Measurements from ENCODE around the gene DAB2IP. TPM values are rescaled to one million over a fixed set of nuclear protein-coding genes. Genes with fewer than 3 reads are reported as not detected.

Gene DAB2IP
- total and polyA plus RNA-seq, 4 donors: 2.3 to 13.1 (median 5.4) TPM

- WGBS: 75% methylated on average over 9 of the region's 9 CpGs
- no peak overlapping the region for H3K9ac ChIP-seq (ENCODE audit: low read depth in 1 of 2, low read length in 2 of 2)
Observed at GRCh38 chr9:121640076-121640475, 11.4 kb upstream of the DAB2IP start.

DNA sequence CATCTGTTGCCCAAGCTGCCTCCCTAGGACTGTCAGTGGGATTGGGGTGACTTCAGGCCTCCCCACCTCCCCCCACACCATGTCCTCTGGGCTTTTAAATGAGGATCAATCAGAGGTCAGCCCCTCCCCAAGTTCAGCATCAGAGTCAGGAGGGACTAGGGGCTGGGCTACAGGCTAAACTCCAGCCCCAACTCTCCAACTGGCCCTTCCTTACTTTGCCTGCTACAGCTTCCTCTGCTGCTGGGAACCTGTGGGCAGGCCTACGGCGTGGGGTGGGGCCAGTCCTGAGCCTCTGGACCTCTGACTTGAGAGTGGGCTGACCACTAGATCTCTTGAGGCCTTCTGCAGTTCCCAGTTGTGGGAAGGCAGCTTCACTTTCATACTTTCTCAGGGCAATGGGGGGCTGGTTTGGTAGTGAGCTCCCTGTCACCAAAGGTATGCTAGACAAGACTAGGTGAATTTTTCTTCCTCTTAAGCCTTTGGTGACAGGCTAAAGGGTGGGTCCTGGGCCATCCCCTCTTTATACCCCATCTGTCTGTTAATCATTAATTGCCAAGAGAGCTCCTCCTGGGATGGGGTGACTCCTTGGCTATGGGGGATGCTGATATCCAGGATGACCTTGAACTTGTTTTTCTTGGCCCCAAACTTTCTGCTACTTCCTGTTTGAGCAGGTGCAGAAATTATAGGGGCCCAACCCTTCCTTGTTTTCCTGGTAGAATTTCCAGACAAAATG, 10.8 kb upstream of the DAB2IP start:
- H3K27me3 ChIP-seq (ENCODE audit: control insufficient read depth in 4 of 4, insufficient read depth in 4 of 4, low read length in 3 of 4): no peaks in the 10 kb centered on the region
- WGBS: 76% methylated on average over 2 of the region's 2 CpGs
- H3K4me3 ChIP-seq (ENCODE audit: low read depth in 1 of 3, low read length in 3 of 3): no peak overlapping the region
- no peaks in the 10 kb centered on the region for H3K36me3 ChIP-seq (ENCODE audit: control insufficient read depth in 4 of 4, insufficient read depth in 3 of 4, low read depth in 1 of 4, low read length in 3 of 4)
- TF ChIP-seq, protein P1, sequence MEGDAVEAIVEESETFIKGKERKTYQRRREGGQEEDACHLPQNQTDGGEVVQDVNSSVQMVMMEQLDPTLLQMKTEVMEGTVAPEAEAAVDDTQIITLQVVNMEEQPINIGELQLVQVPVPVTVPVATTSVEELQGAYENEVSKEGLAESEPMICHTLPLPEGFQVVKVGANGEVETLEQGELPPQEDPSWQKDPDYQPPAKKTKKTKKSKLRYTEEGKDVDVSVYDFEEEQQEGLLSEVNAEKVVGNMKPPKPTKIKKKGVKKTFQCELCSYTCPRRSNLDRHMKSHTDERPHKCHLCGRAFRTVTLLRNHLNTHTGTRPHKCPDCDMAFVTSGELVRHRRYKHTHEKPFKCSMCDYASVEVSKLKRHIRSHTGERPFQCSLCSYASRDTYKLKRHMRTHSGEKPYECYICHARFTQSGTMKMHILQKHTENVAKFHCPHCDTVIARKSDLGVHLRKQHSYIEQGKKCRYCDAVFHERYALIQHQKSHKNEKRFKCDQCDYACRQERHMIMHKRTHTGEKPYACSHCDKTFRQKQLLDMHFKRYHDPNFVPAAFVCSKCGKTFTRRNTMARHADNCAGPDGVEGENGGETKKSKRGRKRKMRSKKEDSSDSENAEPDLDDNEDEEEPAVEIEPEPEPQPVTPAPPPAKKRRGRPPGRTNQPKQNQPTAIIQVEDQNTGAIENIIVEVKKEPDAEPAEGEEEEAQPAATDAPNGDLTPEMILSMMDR (IDR thresholded peaks at IDR 0.05; ENCODE audit: low read depth, low read length, missing input control): no peak
- no peak for TF ChIP-seq HNF4A (conservative IDR thresholded peaks at IDR 0.05)
- TF ChIP-seq, protein P2, sequence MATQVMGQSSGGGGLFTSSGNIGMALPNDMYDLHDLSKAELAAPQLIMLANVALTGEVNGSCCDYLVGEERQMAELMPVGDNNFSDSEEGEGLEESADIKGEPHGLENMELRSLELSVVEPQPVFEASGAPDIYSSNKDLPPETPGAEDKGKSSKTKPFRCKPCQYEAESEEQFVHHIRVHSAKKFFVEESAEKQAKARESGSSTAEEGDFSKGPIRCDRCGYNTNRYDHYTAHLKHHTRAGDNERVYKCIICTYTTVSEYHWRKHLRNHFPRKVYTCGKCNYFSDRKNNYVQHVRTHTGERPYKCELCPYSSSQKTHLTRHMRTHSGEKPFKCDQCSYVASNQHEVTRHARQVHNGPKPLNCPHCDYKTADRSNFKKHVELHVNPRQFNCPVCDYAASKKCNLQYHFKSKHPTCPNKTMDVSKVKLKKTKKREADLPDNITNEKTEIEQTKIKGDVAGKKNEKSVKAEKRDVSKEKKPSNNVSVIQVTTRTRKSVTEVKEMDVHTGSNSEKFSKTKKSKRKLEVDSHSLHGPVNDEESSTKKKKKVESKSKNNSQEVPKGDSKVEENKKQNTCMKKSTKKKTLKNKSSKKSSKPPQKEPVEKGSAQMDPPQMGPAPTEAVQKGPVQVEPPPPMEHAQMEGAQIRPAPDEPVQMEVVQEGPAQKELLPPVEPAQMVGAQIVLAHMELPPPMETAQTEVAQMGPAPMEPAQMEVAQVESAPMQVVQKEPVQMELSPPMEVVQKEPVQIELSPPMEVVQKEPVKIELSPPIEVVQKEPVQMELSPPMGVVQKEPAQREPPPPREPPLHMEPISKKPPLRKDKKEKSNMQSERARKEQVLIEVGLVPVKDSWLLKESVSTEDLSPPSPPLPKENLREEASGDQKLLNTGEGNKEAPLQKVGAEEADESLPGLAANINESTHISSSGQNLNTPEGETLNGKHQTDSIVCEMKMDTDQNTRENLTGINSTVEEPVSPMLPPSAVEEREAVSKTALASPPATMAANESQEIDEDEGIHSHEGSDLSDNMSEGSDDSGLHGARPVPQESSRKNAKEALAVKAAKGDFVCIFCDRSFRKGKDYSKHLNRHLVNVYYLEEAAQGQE (IDR thresholded peaks at IDR 0.05): no peak
- TF ChIP-seq FOXA2 (IDR thresholded peaks at IDR 0.05): no peak
- no peak for TF ChIP-seq RAD21 (IDR thresholded peaks at IDR 0.05)
- no peak for TF ChIP-seq JUND (IDR thresholded peaks at IDR 0.05)
- no peak for TF ChIP-seq GABPA (IDR thresholded peaks at IDR 0.05 in 1 of 2, conservative IDR thresholded peaks at IDR 0.05 in 1 of 2)
- TF ChIP-seq FOXA1 (IDR thresholded peaks at IDR 0.05): no peak
- TF ChIP-seq EGR1 (IDR thresholded peaks at IDR 0.05; ENCODE audit: low read depth in 2 of 2): no peak
- no peak for TF ChIP-seq ZBTB33 (IDR thresholded peaks at IDR 0.05)
- TF ChIP-seq MAX (IDR thresholded peaks at IDR 0.05): no peak
- no peak for TF ChIP-seq NR2F2 (IDR thresholded peaks at IDR 0.05)
- no peak for TF ChIP-seq RXRA (IDR thresholded peaks at IDR 0.05)
- no peak for TF ChIP-seq TAF1 (conservative IDR thresholded peaks at IDR 0.05)
- no peak for TF ChIP-seq ATF3 (IDR thresholded peaks at IDR 0.05)
- TF ChIP-seq YY1 (IDR thresholded peaks at IDR 0.05): no peak
- no peak for TF ChIP-seq SP1 (IDR thresholded peaks at IDR 0.05)
- H3K9me3 ChIP-seq (ENCODE audit: control insufficient read depth in 4 of 4, low read length in 3 of 4): no peaks in the 10 kb centered on the region
- no peak overlapping the region for H3K27ac ChIP-seq (ENCODE audit: low read depth in 1 of 2, low read length in 2 of 2)
- peaks cover 5 to 33% (median 24%) of the 10 kb centered on the region in 4 donors for H3K4me1 ChIP-seq (ENCODE audit: control insufficient read depth in 4 of 4, insufficient read depth in 4 of 4, low read length in 3 of 4)
- no peak overlapping the region for H3K9ac ChIP-seq (ENCODE audit: low read depth in 1 of 2, low read length in 2 of 2)
- DNase-seq (ENCODE audit: low spot score): no peak

More at GRCh38 chr9:121640076-121640475, 11.4 kb upstream of the DAB2IP start:
- no peak overlapping the region for H3K27ac ChIP-seq (ENCODE audit: low read depth in 1 of 2, low read length in 2 of 2)
- TF ChIP-seq YY1 (IDR thresholded peaks at IDR 0.05) (no peak), MAX (IDR thresholded peaks at IDR 0.05) (no peak), RAD21 (IDR thresholded peaks at IDR 0.05) (peak; percentile 80 to 90)
- TF ChIP-seq, protein P1 (IDR thresholded peaks at IDR 0.05; ENCODE audit: low read depth, low read length, missing input control): peak; percentile 56
- DNase-seq (ENCODE audit: low spot score): peak; percentile 74
- H3K27me3 ChIP-seq (ENCODE audit: control insufficient read depth in 4 of 4, insufficient read depth in 4 of 4, low read length in 3 of 4): no peaks in the 10 kb centered on the region
- H3K4me3 ChIP-seq (ENCODE audit: low read depth in 1 of 3, low read length in 3 of 3): no peak overlapping the region
- H3K9me3 ChIP-seq (ENCODE audit: control insufficient read depth in 4 of 4, low read length in 3 of 4): no peaks in the 10 kb centered on the region
- H3K4me1 ChIP-seq (ENCODE audit: control insufficient read depth in 4 of 4, insufficient read depth in 4 of 4, low read length in 3 of 4): peaks cover 5 to 33% (median 24%) of the 10 kb centered on the region in 4 donors
- H3K36me3 ChIP-seq (ENCODE audit: control insufficient read depth in 4 of 4, insufficient read depth in 3 of 4, low read depth in 1 of 4, low read length in 3 of 4): no peaks in the 10 kb centered on the region

Measured in liver (tissue), 9 donors.